SW 1271 (cell line): ENCODE results near the gene RIPOR2.
A peak's percentile ranks its signal among the peaks of the same experiment; 100 is the strongest.

Source experiments
- DNase-seq, 2 experiments: peaks; one replicate each; lab custom pipeline; 2025; lab: John Stamatoyannopoulos, UW

RIPOR2 gene

DNA sequence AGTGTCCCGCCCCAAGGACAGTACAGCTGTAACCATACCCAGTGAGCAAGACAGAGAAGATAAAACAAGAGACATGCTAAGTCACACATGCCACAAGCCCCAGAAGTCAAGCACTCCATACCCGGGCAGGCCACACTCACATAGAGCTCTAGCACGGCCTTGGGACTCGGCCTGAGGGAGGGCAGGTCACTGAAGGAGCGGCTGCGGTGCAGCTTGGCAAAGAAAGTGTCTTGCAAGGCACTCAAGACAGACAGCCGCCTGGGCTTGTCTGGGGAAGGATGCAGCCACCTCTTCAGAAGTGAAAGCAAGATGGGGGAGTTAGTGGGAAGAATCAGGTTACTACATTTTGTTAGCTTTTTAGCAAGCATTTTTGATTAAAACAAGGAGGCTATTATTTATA, 88.4 kb downstream of the RIPOR2 start:
- no peak for DNase-seq

DNA sequence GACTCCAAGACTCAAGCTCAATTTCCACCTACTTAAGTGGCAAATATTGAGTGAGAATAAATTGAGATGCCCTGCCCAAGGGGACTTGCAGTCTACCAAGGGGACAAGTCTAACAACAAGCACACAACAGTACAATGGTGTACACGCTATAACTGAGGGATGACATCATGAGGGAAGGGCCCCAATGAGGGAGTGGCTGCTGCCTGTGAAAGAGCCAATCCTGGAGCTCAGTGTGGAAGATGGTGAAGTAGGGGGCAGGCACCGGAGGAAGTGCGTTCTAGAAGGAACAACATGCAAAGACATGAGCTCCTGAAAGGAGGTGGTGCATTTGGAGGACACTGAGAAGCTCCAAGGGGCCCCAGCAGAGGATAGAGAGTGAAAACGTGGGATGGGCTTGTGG, 90.2 kb downstream of the RIPOR2 start:
- no peak for DNase-seq

DNA sequence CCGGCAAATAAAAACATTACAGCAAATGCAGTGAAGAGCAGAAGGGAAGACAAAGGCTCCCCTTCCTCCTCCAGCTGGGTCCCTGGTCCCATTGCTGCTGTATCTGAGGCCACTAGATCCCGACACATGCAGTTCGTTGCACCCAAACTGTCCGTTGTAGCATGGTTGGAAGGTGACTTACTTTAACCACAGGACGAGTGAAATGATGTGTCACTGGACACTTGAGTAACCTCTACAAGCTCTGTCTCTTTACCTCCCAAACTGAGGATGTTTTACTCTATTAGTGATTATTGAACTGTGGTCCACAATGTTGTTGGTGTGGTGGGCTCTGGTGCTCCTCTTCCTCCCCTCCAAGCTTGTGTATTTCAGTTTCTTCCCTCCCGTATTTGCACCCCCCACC, 90.9 kb downstream of the RIPOR2 start:
- DNase-seq = no peak

DNA sequence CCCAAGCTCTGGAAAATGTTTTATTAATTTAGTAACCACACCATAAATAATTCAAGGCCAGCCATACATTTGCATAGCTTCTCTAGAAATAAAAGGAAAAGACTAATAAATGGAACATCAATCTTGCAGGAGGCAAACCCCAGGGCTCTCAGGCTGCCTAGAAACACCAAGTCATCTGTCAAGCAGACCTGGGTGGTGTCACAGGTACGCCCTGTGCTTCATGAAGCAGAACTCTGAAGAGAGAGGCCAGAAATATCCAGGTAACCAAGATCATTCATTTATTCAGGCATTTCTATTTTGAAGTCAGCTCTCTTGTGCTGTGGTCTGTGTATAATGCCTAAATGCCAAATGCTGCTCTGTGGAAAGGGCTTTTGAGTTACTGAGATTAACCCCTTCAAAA, 91.7 kb downstream of the RIPOR2 start:
- DNase-seq = no peak

DNA sequence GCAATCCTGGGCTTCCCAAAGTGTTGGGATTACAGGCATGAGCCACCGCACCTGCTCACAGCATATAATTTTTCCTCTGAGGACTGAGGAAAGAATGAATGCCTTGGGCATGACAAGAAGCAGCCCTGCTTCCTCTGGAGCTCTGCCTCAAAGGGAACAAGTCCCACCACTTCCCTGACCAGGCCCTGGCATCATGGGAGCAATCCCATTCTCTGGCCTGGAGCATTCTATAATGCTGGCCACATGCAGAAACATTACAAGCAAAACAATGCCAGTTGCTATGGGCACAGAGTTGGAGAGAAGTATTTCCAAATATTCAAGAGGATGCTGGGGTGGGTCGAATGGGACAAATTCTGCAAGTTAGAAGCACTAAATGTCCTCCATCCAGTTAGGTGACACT, 95.6 kb downstream of the RIPOR2 start:
- no peak for DNase-seq

DNA sequence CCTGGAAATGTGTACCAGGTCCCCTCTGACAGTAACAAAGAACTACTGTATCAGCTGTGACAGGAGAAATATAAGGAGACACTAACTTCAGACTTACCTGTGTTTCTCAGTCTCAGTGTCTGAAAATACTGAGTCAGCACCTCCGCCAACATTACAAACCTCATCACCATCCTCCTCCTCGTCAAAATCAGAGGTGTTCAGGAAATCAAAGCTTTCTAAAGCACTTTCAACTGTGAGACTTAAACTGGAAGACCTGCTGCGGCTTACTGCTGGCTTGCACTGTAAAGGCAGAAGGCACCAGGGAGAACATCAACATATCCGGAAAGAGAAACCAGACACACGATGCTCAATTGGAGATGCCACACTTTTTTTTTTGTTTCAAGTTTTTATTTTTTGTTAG, 96.8 kb downstream of the RIPOR2 start:
- DNase-seq = no peak

DNA sequence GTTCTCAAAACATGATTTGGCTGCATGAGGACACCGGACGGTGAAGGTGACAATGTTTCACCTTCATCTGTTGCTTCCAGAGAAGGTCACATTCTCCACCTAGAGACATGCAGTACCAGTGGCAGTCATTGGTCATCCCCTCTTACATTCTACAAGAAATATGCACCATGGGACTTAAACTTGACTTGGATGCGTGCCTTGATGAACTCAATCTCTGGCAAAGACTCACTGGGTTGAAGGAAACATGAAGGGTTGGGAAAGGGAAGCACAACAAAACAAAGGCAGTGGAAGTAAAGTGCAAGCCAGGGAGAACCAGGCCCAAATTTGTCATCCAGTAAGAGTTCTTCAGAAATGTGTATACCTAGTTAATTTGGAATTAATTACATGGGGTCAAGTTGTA, 97.7 kb downstream of the RIPOR2 start:
- DNase-seq = no peak

DNA sequence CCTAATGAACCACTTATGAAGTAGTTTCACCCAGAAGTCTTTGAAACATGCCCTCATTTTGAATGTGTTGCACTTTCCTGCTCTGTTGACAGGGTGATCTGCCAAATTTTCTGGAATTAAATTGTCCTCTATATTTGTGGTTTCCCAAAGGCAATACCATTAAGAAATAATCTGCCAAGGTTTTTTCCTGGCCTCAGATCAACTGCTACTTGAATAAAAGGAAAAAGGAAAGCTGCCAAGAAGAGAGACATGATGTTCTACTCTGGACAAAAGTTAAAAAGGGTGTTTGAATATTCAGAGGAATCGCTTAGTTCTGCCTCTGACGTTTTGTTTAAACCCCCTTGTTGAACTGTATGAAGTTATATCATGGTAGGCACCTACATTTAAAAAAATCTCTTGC, 99.7 kb downstream of the RIPOR2 start:
- no peak for DNase-seq

DNA sequence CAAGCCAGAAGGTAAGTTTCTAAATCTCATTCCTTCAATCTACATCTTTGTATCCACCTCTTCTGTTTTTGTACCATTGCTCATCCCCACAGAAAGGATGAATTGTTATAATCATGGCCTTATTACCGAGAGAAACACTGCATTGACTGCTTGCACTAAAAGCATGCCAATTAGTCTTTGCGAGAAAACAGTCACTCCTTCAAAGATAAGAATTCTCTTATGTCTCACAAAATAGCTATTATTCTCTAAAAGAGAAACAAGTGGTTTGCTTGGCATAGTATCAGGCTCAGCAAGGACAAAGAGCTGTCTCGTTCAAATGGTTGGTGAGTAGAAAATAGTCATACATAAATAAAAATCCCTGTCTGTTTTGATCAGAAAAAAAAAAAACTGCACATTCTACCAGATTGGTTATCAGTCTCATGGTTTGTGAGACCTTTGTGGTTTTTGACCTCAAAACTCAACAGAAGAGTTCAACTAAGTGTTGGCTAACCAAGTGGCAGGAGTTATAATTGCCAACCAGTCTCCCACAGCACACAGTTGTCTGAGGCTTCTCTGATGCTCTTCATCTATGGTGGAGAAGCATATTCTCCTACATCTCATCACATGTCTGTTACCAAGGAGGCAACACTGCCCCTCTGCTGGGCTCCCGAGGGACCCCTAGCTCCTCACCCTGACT, 101.9 kb downstream of the RIPOR2 start:
- no peak for DNase-seq

DNA sequence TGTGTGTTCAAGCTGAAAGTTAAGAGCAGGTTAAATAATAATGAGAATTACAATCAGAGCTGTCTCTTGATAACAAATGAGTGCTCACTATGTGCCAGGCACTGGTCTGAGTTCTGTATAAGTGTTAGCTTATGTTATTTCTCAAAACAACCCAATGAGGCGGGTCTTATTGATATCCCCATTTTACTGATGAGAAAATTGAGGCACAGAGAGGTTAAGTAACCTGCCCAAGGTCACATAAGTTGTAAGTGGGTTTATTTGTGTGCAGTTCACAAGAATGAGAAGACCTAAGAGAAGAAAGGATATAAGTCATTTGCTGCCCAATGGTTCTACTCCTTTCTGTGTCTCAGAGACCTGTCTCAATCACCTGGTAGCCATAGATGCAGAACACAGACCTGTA, 103.0 kb downstream of the RIPOR2 start:
- DNase-seq = no peak

DNA sequence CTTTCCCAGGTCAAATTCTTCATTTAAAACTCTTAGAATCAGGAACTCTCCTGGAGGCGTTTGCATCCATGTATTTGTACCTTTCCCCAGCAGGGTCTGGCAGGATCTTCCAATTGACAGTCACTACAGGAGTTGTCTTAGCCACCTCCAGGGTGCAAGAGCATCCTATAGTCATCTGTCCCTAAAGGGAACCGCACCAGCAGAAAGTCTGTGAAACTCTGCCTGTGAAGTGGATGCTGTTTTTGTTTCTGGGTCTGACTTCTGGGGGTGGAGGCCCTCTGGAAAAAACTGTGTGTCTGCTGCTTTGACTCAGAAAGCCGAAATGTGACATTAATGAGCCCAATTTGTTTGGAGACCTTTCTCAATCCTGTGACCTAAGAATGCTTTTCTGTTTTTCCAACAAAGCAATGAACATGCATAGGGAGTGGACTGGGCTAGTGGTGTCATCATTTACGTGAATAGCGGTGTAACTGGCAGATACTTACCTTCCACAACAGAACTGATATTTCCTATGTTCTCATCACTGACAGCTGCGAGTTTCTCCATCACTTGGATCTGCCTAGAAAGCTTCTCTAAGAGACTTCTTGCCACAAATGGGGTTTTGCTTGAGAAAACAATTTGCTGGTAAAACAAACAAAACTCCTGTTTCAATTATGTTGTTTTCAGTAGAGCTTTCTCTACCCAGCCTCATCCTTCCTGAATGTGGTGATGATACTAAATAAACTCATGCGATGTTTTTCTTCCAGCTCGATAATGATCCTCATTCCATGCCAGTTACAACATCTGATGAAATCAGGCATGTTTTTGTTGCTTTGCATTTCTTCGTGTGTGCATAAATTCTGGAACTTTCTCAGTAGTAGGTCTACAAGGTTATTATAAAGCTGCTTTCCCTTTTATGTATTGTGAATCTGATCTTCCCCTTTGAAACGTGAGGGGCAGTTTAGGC, 103.7 kb downstream of the RIPOR2 start:
- DNase-seq = no peak

DNA sequence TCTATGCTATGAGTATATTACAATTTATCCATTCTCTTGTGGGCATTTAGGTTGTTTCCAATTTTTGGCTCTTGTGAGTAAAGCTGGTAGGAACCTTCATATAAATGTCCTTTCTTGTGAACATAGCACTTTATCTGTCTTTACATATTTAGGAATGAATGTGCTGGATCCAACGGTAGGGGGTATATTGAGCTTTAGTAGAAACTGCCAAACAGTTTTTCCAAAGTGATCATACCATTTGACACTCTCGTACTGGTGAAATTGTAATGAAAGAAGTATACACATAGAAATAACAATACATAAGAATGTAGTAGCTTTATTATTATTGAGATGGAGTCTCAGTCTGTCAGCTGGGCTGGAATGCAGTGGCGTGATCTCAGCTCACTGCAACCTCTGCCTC, 106.1 kb downstream of the RIPOR2 start:
- peak in 1 of 2 experiments; percentile 7 for DNase-seq

DNA sequence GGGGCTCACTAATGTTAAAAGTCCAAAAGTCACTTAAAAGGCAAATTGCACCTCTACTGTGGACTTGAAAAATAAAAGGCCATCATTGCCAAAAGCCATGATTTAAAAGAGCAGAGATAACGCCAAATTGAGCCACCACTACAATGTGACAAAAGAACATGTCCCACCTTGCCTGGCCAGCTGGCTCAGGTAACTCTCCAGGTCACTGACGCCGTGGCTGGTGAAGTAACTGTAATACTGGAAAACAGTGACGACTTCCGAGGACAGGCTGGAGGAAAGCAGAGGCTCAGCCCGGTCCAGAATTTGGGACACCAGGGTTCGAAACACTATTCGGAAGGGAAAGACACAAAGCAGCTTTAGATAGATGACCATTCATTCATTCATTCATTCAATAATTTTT, 107.8 kb downstream of the RIPOR2 start:
- DNase-seq = no peak

DNA sequence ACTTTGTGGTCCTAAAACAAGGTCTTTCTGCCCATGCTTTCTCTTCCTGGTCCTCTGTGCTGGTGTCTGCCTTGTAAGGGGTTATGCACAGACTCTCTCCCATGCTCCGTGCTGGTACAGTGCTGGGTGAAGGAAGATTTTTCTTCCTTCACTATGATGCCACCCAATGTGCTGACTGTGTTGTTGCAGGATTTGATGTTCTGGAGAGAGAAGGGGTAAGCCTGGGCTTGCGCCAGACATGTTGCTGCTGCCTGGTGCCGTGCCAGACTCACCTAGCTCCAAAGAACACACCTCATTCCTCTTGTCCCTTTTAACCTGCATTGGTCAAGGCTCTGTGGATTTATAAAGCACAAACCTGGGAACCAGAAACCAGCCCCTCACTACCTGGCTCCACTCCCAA, 108.6 kb downstream of the RIPOR2 start:
- no peak for DNase-seq

DNA sequence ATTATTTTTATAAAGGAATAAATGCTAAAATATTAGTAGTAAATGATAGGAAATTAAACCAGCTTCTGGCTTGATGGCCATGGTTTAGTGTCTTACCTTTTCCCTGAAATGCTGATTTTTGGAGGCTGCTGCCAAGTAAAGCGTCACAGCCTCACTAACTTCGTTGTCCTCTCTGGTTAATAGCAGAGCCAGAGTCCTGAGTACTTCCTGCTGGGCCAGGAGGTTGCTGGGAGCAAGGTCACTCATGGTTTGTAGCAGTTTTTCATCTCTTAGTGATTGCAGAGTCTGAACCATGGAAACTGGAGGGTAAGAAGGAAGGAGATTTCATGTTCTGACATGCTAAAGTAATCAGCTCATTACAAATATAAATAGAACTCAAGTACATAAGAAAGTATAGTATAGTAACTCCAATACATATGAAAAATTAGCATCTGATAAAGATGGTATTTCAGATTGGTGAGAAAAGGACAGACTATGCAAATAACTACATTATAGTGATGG, 110.6 kb downstream of the RIPOR2 start:
- DNase-seq = no peak

DNA sequence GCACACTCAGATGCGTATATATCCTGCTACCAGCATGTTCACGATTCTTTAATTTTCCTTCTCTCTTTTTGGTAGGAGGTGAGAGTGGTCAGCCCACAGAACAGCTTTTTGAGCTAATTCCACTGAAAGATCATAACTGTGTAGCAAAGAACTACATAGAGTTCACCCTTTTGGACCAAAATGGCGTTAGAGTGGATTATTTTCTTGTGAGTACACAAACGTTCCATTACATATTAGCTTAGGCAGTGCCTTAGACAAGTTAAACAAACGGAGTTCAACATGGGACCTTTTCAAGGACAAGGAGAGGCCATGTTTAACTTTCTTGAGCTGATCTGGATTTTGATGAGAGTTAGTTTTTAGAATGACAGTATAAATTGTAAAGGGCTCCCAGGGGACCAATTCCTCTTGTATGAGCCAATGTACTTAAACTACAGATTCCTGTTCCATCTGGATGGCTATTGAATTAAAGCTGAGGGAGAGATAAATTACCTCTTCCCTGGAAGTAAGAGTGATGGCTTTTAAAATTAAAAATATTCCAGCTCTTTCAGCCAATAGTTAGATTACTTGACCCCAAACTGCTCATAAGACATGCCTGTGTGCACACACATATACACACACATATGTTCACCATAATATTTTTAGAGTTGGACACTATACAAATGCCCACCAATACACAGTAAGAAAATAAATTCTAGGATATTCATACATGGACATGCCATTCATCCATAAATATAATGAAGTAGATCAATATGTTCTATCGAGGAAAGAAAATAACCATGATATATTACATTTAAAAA, 111.4 kb downstream of the RIPOR2 start:
- no peak for DNase-seq

DNA sequence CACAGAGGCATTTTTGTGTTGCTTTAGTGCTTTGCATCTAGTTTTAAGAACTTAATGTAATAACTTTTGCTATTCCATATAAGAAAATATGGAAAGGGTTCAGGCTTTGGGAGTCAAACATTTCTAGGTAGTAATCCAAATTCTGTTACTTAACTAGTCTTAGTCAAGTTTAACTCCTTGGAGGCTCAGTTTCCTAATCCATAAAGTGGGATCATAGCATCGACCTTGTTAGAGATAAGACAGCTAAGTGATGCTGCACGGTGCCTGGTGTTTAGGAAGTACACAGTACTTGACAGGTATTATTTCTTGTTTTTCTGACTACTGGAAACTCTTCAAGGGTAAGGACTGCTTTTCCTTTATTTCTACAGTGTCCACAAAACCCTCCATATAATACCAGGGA, 112.6 kb downstream of the RIPOR2 start:
- DNase-seq = no peak

DNA sequence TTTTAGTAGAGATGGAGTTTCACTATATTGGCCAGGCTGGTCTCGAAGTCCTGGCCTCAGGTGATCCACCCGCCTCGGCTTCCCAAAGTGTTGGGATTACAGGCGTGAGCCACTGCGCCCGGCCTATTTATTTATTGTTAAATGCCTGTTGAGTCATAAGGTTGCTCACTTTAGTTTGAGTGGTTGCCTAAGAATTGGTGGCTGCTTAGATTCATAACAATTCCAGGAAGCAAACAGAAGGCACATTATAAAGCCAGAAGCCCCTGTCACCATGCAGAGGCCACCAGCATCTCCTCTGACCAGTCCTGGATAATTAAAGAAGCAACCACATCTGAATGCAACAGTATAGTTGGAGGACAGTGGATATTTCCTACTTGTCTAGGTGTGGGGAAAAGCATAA, 113.1 kb downstream of the RIPOR2 start:
- no peak for DNase-seq

DNA sequence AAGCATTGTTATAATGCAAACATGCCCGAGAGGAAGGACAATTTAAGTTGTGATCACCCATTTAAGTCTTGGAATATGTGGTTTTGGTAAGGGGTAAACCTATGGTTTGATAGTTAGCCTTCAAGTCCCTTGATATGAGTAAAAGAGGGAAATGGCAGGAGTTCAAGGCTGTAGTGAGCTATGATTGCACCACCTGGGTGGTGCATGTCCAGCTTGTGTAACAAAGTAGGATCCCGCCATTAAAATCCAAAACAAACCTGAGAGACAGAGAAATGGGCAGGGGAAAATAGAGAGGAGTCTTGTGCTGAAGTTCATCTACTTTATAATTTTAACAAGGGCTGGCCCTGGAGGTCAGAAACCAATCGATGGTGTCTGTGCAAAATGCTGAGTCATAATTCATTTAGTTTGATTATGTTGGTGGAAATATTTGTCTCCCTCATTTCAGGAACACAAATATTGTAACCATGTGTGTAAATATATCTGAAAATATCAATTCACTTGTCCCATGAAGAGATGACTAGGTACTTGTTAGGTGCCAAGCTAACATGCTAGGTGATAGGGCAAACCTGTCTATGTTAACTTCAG, 113.8 kb downstream of the RIPOR2 start:
- no peak for DNase-seq

DNA sequence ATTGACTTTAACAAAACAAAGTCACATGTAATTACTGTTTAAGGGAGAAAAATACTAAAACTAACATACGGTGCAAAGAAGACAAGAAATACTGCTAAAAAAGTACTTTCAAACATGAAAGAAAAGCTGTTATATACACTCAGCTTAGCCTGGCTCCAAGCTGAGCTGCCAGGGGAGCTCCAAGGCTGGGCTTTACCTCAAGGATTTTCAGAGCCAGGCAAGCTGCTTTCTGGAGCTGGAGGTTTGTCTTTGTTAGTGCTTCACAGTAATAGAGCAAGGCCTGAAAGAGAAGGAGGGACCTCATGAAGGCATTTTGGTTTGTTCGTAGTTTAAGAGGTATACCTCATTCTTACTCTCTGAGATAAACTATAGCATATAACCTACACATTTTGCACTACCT, 117.4 kb downstream of the RIPOR2 start:
- DNase-seq = no peak

DNA sequence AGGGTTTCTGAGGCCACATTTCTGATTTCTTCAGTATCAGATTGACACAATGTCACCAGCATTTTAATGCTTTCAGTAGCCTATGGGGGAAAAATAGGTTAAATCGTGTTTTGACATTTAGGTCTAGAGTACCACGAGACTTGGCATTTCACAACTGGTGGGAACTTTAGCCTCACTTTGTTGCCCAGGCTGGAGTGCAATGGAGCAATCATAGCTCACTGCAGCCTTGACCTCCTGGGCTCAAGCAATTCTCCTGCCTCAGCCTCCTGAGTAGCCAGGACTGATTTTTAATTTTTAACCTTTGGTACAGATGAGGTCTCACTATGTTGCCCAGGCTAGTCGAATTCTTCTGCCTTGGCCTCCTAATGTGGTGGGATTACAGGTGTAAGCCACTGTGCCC, 126.0 kb downstream of the RIPOR2 start:
- no peak for DNase-seq

DNA sequence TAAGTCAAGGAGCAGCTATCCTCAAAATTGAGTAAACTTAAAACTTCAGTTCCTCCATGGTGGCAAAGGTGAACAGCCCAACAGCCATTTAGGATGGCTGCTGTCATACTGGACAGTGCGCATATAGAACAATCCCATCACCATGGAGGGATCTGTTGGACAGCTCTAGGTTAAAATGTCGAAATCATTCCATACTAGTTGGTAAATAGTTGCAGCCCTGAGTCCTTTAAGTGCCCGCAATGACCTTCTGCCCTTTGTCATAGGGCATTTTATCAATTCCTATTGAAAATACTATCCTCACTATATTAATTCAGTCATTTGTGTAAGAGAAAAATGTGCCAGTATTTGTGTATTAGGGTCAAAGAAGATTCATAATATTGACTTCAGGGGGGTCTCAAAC, 128.2 kb downstream of the RIPOR2 start:
- no peak for DNase-seq
